GM23338 (cell line): ENCODE results near the gene AKT2. TPM values are rescaled to one million over a fixed set of nuclear protein-coding genes. Genes with fewer than 3 reads are reported as not detected.

Experiments
- ATAC-seq: fragments of 200-7000 bp; cut with Tn5 transposase; 3 replicates; pipeline ENCODE4 v1.9.1; 2020
- DNase-seq: peaks from one replicate; pipeline ENCODE4 v3.0.0-alpha.2; 2015; ENCODE audit warnings: low spot score
- H2AFZ ChIP-seq: fragments of 200-600 bp; sonication (generic); 2 replicates; pipeline ENCODE4 v1.8.0; 2016; ENCODE audit warnings: antibody characterized with exemption, mild to moderate bottlenecking, moderate library complexity
- H3F3A ChIP-seq: fragments of 200-600 bp; sonication (generic); replicated peaks from 2 replicates; pipeline ENCODE4 v1.8.0; 2017; ENCODE audit warnings: antibody characterized with exemption, mixed run types, low read depth
- H3K27ac ChIP-seq: fragments of 200-600 bp; sonication (generic); 2 replicates; pipeline ENCODE4 v1.6.1; 2016; ENCODE audit warnings: low read depth
- H3K27me3 ChIP-seq: fragments of 200-600 bp; sonication (generic); 2 replicates; pipeline ENCODE4 v1.8.0; 2016; ENCODE audit warnings: mild to moderate bottlenecking, mixed run types, moderate library complexity; ENCODE audit not compliant: insufficient read depth
- H3K36me3 ChIP-seq: fragments of 200-600 bp; sonication (generic); 2 replicates; pipeline ENCODE4 v1.8.0; 2016; ENCODE audit warnings: mild to moderate bottlenecking; ENCODE audit not compliant: insufficient read depth
- H3K4me1 ChIP-seq: fragments of 200-600 bp; sonication (generic); 2 replicates; pipeline ENCODE4 v1.8.0; 2016; ENCODE audit warnings: mild to moderate bottlenecking, moderate library complexity; ENCODE audit not compliant: insufficient read depth
- H3K4me2 ChIP-seq: fragments of 200-600 bp; sonication (generic); 2 replicates; pipeline ENCODE4 v1.7.1; 2017; ENCODE audit warnings: mixed run types
- H3K4me3 ChIP-seq: fragments of 200-600 bp; sonication (generic); 2 replicates; pipeline ENCODE4 v1.6.1; 2016; ENCODE audit warnings: mixed run types
- H3K79me2 ChIP-seq: fragments of 200-600 bp; sonication (generic); replicated peaks from 2 replicates; pipeline ENCODE4 v1.8.0; 2017; ENCODE audit warnings: mild to moderate bottlenecking; ENCODE audit not compliant: insufficient read depth
- H3K9me2 ChIP-seq: fragments of 200-600 bp; sonication (generic); 2 replicates; pipeline ENCODE4 v1.8.0; 2017; ENCODE audit not compliant: insufficient read depth
- H4K20me1 ChIP-seq: fragments of 200-600 bp; sonication (generic); replicated peaks from 2 replicates; pipeline ENCODE4 v1.8.0; 2017; ENCODE audit warnings: mild to moderate bottlenecking; ENCODE audit not compliant: insufficient read depth
- H3K27ac Mint-ChIP-seq: 2 replicates; pipeline ENCODE4 v1.8.0; 2020; ENCODE audit warnings: inconsistent platforms, mild to moderate bottlenecking, moderate library complexity, mixed read lengths
- H3K27me3 Mint-ChIP-seq: 3 replicates; pipeline ENCODE4 v1.8.0; 2022; ENCODE audit warnings: low read depth, mild to moderate bottlenecking, moderate library complexity, mixed read lengths, inconsistent platforms; ENCODE audit not compliant: insufficient read depth, poor library complexity
- H3K36me3 Mint-ChIP-seq: 3 replicates; pipeline ENCODE4 v1.8.0; 2021; ENCODE audit warnings: low read depth, mild to moderate bottlenecking, inconsistent platforms, moderate library complexity, mixed read lengths
- H3K4me1 Mint-ChIP-seq: 3 replicates; pipeline ENCODE4 v1.8.0; 2020; ENCODE audit warnings: mild to moderate bottlenecking, inconsistent platforms, mixed read lengths
- H3K4me3 Mint-ChIP-seq: 3 replicates; pipeline ENCODE4 v1.8.0; 2021; ENCODE audit warnings: moderate library complexity, mild to moderate bottlenecking, inconsistent platforms, mixed read lengths
- H3K9me3 Mint-ChIP-seq: 3 replicates; pipeline ENCODE4 v1.8.0; 2020; ENCODE audit warnings: moderate library complexity, mild to moderate bottlenecking, inconsistent platforms, mixed read lengths
- CREB1 ChIP-seq: fragments of 250-450 bp; sonication (Bioruptor Pico); IDR thresholded peaks from 2 replicates; pipeline ENCODE4 v1.5.0; 2020; ENCODE audit warnings: low read depth, mild to moderate bottlenecking, moderate library complexity
- CTCF ChIP-seq, 2 experiments: fragments of 200-600 bp in 1 of 2; sonication (generic) in 1 of 2; conservative IDR thresholded peaks; 2 replicates each; pipeline versions ENCODE4 v1.5.1 to v1.6.1; 2016 to 2017; ENCODE audit warnings: antibody characterized with exemption in 2 of 2, low read depth in 2 of 2, mild to moderate bottlenecking in 2 of 2, moderate library complexity in 1 of 2
- EZH2 ChIP-seq: fragments of 200-600 bp; sonication (generic); IDR thresholded peaks from one replicate; pipeline ENCODE4 v1.8.0; 2017; ENCODE audit warnings: antibody characterized with exemption, mild to moderate bottlenecking, low read depth; ENCODE audit not compliant: unreplicated experiment
- EZH2phosphoT487 ChIP-seq: fragments of 200-600 bp; sonication (generic); IDR thresholded peaks from one replicate; pipeline ENCODE4 v1.8.1; 2018; ENCODE audit warnings: antibody characterized with exemption; ENCODE audit not compliant: unreplicated experiment
- JUNB ChIP-seq: IDR thresholded peaks from one replicate; pipeline ENCODE4 v1.6.1; 2016; ENCODE audit warnings: antibody characterized with exemption; ENCODE audit not compliant: unreplicated experiment
- NANOG ChIP-seq: IDR thresholded peaks from 2 replicates; pipeline ENCODE4 v1.6.1; 2016; ENCODE audit warnings: antibody characterized with exemption, borderline replicate concordance
- POLR2AphosphoS5 ChIP-seq: IDR thresholded peaks from 2 replicates; pipeline ENCODE4 v1.6.1; 2016; ENCODE audit warnings: antibody characterized with exemption, low read depth
- STAT1 ChIP-seq: IDR thresholded peaks from one replicate; pipeline ENCODE4 v1.6.1; 2016; ENCODE audit warnings: antibody characterized with exemption; ENCODE audit not compliant: unreplicated experiment
- ZNF331 ChIP-seq: fragments of 250-450 bp; sonication (Bioruptor Pico); IDR thresholded peaks from 2 replicates; pipeline ENCODE4 v1.5.0; 2020; ENCODE audit warnings: low read depth, mild to moderate bottlenecking, moderate library complexity
- ZNF462 ChIP-seq: fragments of 250-450 bp; sonication (Bioruptor Pico); IDR thresholded peaks from 2 replicates; pipeline ENCODE4 v1.5.0; 2020; ENCODE audit warnings: mild to moderate bottlenecking, moderate library complexity
- polyA plus RNA-seq: library from polyadenylated mRNA; unstranded; fragments of >200 nt; fragmentation: Nextera tagmentation; extraction: Ambion mirVana; gene quantifications from 2 replicates; pipeline ENCODE4 v1.2.1, GENCODE V29; 2016
- total RNA-seq: library from RNA; depleted of rRNA; stranded (reverse); fragments of >200 nt; shearing (Covaris generic); gene quantifications from 2 replicates; pipeline ENCODE4 v1.2.3, GENCODE V29; 2014
- TF ChIP-seq, protein P1 (sequence below): IDR thresholded peaks from 2 replicates; pipeline ENCODE4 v1.6.1; 2016; ENCODE audit warnings: antibody characterized with exemption

AKT2 gene
- total and polyA plus RNA-seq, 2 experiments from 2014 or later, result 17.6 to 123 TPM

GRCh38 chr19:40204381-40204780 is 80.8 kb downstream of the AKT2 start (continued):
- TF ChIP-seq ZNF462 (CRISPR knock-in tag) (no peak), CTCF (conservative IDR thresholded peaks at IDR 0.05; ENCODE audit: low read depth in 2 of 2) (no peak), STAT1 (no peak), JUNB (no peak)

DNA sequence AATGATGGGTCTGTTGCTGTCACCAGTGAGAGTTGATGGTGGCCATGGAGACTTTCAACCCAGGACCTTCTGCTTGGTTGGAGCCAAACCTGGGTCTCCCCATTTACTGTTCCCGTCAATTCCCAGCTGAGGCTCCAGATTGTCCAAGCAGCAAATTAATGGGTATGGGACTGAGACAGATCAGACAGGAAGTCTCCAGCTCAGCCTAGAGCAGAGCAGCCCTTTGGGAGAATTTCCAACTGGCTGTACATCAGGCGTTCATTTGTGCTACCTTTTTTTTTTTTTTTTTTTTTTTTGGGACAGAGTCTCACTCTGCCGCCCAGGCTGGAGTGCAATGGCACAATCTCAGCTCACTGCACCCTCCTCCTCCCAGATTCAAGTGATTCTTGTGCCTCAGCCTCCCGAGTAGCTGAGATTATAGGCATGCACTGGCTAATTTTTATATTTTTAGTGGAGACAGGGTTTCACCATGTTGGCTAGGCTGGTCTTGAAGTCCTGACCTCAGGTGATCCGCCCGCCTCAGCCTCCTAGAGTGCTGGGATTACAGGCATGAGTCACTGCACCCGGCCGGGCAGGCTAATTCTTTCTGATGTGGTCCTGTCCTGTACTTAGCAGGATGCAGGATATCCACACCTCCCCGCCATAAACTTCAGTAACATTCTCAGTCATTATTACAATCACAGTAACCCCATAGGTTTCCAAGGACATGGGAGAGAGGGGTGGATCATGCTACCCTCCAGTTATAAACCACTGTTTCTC is 84.6 kb downstream of the AKT2 start:
- Histone ChIP-seq H3K27me3 (no peaks in the 10 kb centered on the region), H3F3A (no peaks in the 10 kb centered on the region), H2AFZ (no peak overlapping the region), H3K4me3 (no peak overlapping the region), H4K20me1 (no peaks in the 10 kb centered on the region), H3K4me2 (no peak overlapping the region), H3K27ac (no peak overlapping the region), H3K79me2 (no peaks in the 10 kb centered on the region), H3K4me1 (no peaks in the 10 kb centered on the region), H3K9me2 (no peaks in the 10 kb centered on the region), H3K36me3 (0 out of 2 replicates have a peak, but pooled peaks cover 3% of the 10 kb centered on the region)
- H3K4me1 Mint-ChIP-seq, result peaks cover 6% of the 10 kb centered on the region
- H3K27ac Mint-ChIP-seq, result no peak overlapping the region
- no peaks in the 10 kb centered on the region; the same call in 2 of the 3 replicates for H3K9me3 Mint-ChIP-seq
- ATAC-seq (no peak), DNase-seq (no peak)
- peaks cover 6% of the 10 kb centered on the region; the same call in 2 of the 3 replicates for H3K36me3 Mint-ChIP-seq
- H3K4me3 Mint-ChIP-seq, result no peak overlapping the region
- peaks cover 4% of the 10 kb centered on the region for H3K27me3 Mint-ChIP-seq
- TF ChIP-seq, protein P1, sequence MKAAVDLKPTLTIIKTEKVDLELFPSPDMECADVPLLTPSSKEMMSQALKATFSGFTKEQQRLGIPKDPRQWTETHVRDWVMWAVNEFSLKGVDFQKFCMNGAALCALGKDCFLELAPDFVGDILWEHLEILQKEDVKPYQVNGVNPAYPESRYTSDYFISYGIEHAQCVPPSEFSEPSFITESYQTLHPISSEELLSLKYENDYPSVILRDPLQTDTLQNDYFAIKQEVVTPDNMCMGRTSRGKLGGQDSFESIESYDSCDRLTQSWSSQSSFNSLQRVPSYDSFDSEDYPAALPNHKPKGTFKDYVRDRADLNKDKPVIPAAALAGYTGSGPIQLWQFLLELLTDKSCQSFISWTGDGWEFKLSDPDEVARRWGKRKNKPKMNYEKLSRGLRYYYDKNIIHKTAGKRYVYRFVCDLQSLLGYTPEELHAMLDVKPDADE, result no peak
- no peak for TF ChIP-seq CTCF (conservative IDR thresholded peaks at IDR 0.05; ENCODE audit: low read depth in 2 of 2)
- no peak for TF ChIP-seq EZH2phosphoT487
- no peak for TF ChIP-seq NANOG
- TF ChIP-seq EZH2, result no peak
- no peak for TF ChIP-seq ZNF331 (CRISPR knock-in tag)
- TF ChIP-seq POLR2AphosphoS5, result no peak
- no peak for TF ChIP-seq JUNB
- TF ChIP-seq STAT1, result no peak
- TF ChIP-seq CREB1 (CRISPR knock-in tag), result no peak
